Renal cortex interstitium (tissue), 11 donors: ENCODE data around the gene ICA1L. TPM values are rescaled to one million over a fixed set of nuclear protein-coding genes. Genes with fewer than 3 reads are reported as not detected.
"Not testable (repeated sequence)": the region's sequence is repeated elsewhere in the genome, so short reads cannot be mapped to it uniquely, and the experiment has no call there.

Experiments used
- DNase-seq, 11 donors: peaks; one replicate each; pipeline ENCODE4 v3.0.0-alpha.2; 2013; ENCODE audit warnings: low read depth in 9 of 11, low spot score in 4 of 11; ENCODE audit errors: extremely low read depth in 1 of 11
- polyA plus RNA-seq, 3 donors: library from polyadenylated mRNA; unstranded; fragments of 120-200 nt; gene quantifications; one replicate each; pipeline ENCODE4 v1.2.1, GENCODE V29; 2013; ENCODE audit not compliant: insufficient read length in 3 of 3

The ICA1L gene
- polyA plus RNA-seq, 3 donors, result 13.0 to 24.9 (median 18.2) TPM

DNA sequence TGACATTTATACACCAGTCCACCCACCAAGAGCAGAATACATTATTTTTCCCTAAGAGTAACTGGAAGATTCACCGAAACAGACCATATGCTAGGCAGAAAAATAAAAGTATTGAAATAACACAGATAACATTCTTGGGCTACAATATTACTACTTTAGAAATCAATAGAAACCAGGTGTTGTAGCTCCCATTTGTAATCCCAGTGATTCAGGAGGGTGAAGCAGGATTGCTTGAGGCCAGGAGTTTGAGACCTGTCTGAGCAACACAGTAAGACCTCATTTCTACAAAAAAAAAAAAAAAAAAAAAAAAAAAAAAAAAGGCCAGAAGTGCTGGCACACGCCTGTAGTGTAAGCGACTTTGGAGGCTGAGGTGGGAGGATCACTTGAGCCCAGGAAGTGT lies 9.6 kb downstream of the ICA1L start:
- no peak for DNase-seq

GRCh38 chr2:202858601-202859000 lies 13.0 kb downstream of the ICA1L start:
- DNase-seq, result no peak

DNA sequence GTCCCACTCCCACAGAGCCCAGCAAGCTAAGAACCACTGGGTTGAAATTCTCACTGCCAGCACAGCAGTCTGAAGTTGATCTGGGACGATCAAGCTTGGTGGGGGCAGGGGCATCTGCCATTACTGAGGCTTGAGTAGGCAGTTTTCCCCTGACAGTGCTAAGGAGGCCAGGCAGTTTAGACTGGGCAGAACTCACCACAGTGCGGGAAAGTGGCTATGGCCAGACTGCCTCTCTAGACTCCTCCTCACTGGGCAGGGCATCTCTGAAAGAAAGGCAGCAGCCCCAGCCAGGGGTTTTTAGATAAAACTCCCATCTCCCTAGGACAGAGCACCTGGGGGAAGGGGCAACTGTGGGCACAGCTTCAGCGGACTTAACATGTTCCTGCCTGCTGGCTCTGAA lies 22.2 kb downstream of the ICA1L start:
- not testable (repeated sequence) for DNase-seq

DNA sequence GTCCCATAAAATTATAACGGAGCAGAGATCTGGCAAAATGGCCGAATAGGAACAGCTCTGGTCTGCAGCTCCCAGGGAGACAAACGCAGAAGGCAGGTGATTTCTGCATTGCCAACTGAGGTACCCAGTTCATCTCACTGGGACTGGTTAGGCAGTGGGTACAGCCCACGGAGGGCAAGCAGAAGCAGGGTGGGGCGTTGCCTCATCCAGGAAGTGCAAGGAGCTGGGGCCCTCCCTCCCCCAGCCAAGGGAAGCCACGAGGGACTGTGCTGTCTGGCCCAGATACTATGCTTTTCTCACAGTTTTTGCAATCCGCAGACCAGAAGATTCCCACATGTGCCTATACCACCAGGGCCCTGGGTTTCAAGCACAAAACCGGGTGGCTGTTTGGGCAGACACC lies 22.8 kb downstream of the ICA1L start:
- no peak for DNase-seq

GRCh38 chr2:202847693-202848524 lies 23.7 kb downstream of the ICA1L start:
- no peak for DNase-seq

- DNase-seq, result peak in 7 of 11 donors; percentile 11 to 55 (median 30)
Observed at GRCh38 chr2:202844656-202845055, 26.9 kb downstream of the ICA1L start.

DNA sequence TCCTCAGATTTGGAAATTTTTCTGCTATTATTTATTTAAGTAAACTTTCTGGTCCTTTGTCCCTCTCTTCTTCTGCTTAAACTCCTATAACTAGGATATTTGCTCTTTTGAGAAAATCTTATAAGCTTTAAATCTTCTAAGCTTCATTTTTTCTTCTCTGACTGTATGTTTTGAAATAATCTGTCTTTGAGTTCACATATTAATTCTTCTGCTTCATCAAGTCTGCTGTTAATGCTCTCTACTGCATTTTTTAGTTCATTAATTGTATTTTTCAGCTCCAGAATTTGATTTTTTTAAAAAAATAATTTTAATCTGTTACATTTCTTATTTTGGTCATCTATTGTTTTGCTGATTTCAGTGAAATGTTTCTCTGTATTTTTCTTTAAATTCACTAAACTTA lies 28.9 kb downstream of the ICA1L start:
- no peak for DNase-seq

DNA sequence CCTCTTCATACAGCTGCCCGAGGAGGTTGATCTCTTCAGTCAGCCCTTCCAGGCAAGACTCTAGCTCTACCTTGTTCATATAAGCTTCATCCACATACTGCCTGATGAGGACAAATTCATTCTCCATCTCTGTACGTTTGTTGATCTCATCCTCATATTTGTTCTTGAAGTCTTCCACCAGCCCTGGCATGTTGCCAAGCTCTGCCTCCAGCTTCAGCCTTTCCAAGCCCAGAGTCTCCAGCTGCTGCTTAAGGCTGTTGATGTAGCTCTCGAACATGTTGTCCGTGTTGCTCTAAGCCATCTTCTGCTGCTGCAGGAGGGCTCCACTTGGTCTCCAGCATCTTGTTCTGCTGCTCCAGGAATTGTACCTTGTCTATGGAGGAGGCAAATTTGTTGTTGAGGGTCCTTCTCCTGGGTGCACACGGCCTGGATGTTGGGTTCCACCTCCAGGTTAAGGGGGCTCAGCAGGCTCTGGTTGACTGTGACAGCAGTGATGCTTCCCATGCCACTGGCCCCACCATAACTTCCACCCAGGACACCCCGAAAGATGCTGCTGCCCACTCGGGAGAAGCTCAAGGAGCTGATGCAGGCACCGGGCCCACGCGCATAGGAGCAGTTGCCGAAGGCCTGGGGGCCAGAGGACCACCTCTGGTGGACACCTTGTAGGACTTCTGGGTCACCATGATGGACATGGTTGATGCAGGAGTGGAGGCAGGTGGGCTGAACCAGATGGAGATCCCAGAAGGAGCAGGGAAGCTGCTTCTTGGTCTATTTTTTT lies 30.3 kb downstream of the ICA1L start:
- DNase-seq, result no peak

DNA sequence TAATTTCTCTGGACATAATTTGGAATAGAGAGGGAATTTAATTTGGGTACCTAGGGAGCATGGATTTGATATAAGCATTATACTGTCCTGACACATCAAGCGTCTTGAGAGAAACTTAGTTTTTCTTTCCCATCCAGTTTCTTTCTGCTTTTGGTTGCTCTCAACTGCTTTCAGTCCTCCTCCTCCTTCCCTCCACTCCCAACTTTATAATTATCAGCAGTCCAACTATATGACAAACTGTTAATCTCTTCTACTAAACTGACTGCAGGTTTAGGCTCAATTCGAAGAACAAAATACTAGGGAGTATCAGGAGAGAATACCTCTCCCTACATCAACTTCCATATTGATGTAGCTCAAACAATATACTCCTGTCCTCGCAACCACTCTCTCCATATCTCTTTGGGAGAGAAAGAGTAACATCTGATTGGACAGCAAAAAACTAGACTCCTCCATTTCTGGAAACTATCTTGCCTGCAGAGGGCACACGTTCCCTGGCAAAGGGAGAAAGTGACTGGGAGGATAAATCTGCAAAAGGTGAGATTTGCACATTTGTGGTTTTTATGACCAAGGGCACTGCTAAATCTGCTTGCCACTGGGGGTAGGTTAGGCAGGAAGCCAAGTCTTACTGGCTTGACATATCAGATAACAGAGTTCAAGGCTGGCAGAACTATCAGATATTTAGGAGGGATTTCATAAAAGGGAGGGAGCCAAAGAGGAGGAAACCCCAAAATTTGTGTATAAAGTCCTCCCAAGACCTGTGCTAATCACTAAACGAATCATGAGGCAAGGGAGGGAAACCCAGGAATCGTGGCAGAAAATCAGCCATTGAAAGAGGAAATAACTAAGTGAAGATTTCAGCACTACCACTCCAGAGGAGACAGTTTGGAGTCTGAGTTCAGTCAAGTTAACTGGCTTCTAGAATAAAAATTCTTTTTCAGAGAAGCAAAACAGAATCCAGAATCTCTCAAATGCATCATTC lies 40.0 kb downstream of the ICA1L start:
- peak in 3 of 11 donors; percentile 38 to 53 (median 43) for DNase-seq

GRCh38 chr2:202824901-202825300 lies 46.7 kb downstream of the ICA1L start:
- DNase-seq, result no peak

GRCh38 chr2:202822411-202822810 lies 49.2 kb downstream of the ICA1L start:
- DNase-seq, result no peak

DNA sequence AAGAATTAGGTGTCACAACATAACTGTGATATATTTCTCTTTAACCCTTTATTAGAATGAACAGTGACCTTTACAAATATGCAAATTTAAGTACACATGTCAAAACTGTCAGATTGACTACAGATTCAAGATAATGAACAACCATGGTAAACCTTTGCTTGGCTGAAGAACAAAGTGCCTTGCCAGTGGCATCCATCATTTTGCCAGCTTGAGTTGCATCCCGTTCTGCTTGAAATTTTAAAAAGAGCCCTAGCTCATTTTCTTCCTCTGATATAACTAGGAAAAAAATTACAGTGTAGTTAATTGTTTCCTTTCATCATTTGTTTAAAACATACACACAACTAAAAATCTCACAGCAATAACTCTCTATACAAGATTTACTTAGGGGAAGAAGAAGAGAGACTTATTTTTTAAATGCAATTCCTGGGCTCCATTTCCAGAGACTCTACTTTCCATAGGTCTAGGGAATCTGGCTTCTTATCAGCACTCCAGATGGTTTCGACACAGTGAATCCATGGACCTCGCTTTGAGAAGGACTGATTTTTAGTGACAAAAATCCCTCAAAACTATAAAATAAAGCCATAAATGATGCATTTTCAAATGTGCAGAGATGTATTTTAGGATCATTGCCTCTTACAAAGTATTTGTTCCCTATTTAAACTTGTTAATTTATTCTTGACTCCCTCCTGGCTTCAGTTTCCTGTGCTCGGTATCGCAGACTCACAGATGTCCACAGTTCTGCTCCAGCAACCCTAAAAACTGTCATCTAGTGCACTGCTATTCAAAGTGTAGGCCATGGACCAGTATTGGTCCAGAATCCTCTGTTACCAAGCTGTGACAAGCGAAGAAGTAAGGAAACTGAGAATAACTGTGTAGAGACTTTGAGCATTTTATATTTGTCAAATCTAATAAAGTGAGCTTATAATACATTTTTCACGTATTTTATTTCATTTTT lies 50.1 kb downstream of the ICA1L start:
- no peak for DNase-seq

- no peak for DNase-seq
Observed at GRCh38 chr2:202818321-202818720, 53.2 kb downstream of the ICA1L start.

GRCh38 chr2:202817771-202818170 lies 53.8 kb downstream of the ICA1L start:
- DNase-seq, result no peak

DNA sequence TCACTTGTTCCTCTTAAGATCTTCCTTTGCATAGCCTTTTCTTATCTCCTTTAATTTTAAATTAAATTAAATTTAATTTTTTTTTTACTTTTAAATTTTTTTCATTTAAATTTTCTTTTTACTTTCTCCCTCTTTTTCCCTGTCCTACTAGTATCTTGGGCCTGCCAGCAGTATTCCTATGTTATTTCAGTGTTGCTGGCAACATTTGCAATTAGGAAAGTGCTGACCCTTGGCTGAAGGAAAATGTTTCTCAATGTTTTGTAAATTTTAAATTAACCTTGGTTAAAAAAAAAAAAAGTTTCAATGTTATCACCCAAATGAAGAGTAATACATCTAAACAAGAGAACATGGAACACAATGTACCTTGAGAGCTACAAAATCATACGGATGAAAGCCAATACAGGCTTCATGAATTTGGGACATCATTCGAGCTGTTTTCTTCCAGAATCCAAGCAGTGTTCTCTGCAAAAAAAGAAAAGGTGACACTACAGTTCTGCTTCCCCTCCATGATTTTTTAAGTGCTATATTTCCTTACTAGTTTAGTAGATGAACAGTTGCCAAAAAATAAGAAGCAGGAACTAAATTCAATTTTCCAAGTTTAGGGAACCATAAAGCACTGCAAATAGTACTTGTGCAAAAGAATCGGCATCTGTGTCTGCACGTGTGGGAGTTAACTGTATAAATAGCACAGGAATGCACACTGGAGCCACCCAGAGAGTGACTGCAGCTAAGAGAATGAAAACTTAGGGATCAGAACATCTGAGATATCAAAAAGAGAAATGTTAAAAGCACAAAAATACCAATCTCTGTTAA lies 55.8 kb downstream of the ICA1L start:
- peak in 5 of 11 donors; percentile 20 to 58 (median 40) for DNase-seq

DNA sequence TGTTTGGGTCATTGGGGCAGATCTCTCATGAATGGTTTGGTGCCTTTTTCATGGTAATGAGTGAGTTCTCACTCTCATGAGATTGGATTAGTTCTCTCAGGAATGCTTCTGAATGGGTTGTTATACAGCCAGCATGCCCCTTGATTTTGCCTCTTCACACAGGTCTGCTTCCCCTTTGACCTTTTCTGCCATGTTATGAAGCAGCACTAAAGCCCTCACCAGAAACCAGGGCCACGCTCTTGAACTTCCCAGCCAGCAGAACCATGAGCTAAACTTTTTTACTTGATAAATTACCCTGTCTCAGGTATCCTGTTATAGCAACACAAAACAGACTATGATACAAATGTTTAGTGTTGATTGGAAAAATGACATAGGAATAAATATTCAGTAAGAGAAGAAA lies 57.3 kb downstream of the ICA1L start:
- no peak for DNase-seq

GRCh38 chr2:202813387-202813786 lies 58.2 kb downstream of the ICA1L start:
- DNase-seq, result no peak
